Measurements from ENCODE around the gene ODAD3. TPM values are rescaled to one million over a fixed set of nuclear protein-coding genes. Genes with fewer than 3 reads are reported as not detected.

The ODAD3 gene
- total and polyA plus RNA-seq, 12 donors = 0.17 to 2.2 (median 0.37) TPM; not detected in 1

GRCh38 chr19:11421371-11422098 lies 13.4 kb downstream of the ODAD3 start:
- H3K9me3 ChIP-seq = no peaks in the 10 kb centered on the region
- TF ChIP-seq CTCF (IDR thresholded peaks at IDR 0.05) = no peak
- intact Hi-C loops (cut with DNase I) = loop anchor here in 1 of 10 donors (5.0 kb wide), 1 partner anchor 39 kb away; the partner anchor contains the start of gene EPOR
- peaks cover 10 to 77% (median 72%) of the 10 kb centered on the region in 7 donors for H3K27me3 ChIP-seq
- peak overlapping the region in 9 of 10 donors; percentile 21 to 82 (median 66) for H3K27ac ChIP-seq
- peak overlapping the region; percentile 21 to 50 (median 44) for H3K4me3 ChIP-seq
- H3K4me1 ChIP-seq = peaks cover 12 to 53% (median 37%) of the 10 kb centered on the region in 9 donors
- DNase-seq = peak; percentile 38 to 72
- ATAC-seq = peak; percentile 10 to 75 (median 44)
- 16 to 18% methylated on average over 36 of the region's 36 CpGs for WGBS, 2 donors
- no peaks in the 10 kb centered on the region for H3K36me3 ChIP-seq

- 4% methylated on average over 46 of the region's 46 CpGs for WGBS, 2 donors
- H3K9me3 ChIP-seq = no peaks in the 10 kb centered on the region
- H3K27me3 ChIP-seq = peaks cover 10 to 85% (median 76%) of the 10 kb centered on the region in 7 donors
Measured at GRCh38 chr19:11420429-11421370, 14.2 kb downstream of the ODAD3 start.

GRCh38 chr19:11418549-11419506 lies 16.1 kb downstream of the ODAD3 start, which contains the start of gene RGL3:
Gene RGL3, minus strand, starts transcription at chr19:11419314. Its CDS starts 36 bp downstream, at chr19:11419278.
- ATAC-seq = peak; percentile 10 to 64 (median 36)
- DNase-seq = peak; percentile 19 to 74
- Histone ChIP-seq H3K4me3 (peak within 1 kb of the TSS; percentile 37 to 60 (median 50)), H3K9me3 (no peaks in the 10 kb centered on the region), H3K36me3 (no peaks in the 10 kb centered on the region), H3K27ac (peak within 1 kb of the TSS; percentile 0 to 82 (median 66)), H3K4me1 (peaks cover 12 to 53% (median 37%) of the 10 kb centered on the region in 9 donors), H3K27me3 (peaks cover 9 to 79% (median 71%) of the 10 kb centered on the region in 7 donors)
- intact Hi-C loops (cut with DNase I) = no loop called here
- TF ChIP-seq CTCF (IDR thresholded peaks at IDR 0.05) = no peak
- 3% methylated on average over 72 of the region's 72 CpGs for WGBS, 2 donors

More at GRCh38 chr19:11420429-11421370, 14.2 kb downstream of the ODAD3 start:
- H3K4me3 ChIP-seq = peak overlapping the region; percentile 21 to 50 (median 44)
- intact Hi-C loops (cut with DNase I) = loop anchor here in 1 of 10 donors (5.0 kb wide), 1 partner anchor 38 kb away; the partner anchor contains the start of gene EPOR
- H3K27ac ChIP-seq = peak overlapping the region; percentile 21 to 82 (median 66)
- peaks cover 12 to 53% (median 37%) of the 10 kb centered on the region in 9 donors for H3K4me1 ChIP-seq
- no peak for TF ChIP-seq CTCF (IDR thresholded peaks at IDR 0.05)
- DNase-seq (peak; percentile 65 to 78), ATAC-seq (peak; percentile 53 to 72 (median 62))
- no peaks in the 10 kb centered on the region for H3K36me3 ChIP-seq

Data from heart right ventricle (tissue), 16 donors.